H1 (cell line): ENCODE measurements around the gene STRN. TPM values are rescaled to one million over a fixed set of nuclear protein-coding genes. Genes with fewer than 3 reads are reported as not detected.
"Not testable (repeated sequence)": the region's sequence is repeated elsewhere in the genome, so short reads cannot be mapped to it uniquely, and the experiment has no call there.

Source experiments
- CTCF ChIA-PET: fragments of 300-600 bp; sonication (Branson Sonifier 250); formaldehyde crosslinking; loops from one replicate; lab custom pipeline; 2021; ENCODE audit not compliant: partially characterized antibody; lab: Charles Lee
- POLR2A ChIA-PET: fragments of 300-600 bp; sonication (Branson Sonifier 250); formaldehyde crosslinking; loops from one replicate; lab custom pipeline; 2021; ENCODE audit warnings: inconsistent platforms; ENCODE audit not compliant: partially characterized antibody; lab: Charles Lee
- DNase-seq, 2 experiments: peaks; one replicate each; pipeline versions ENCODE4 v3.0.0 to v3.0.0-alpha.2; 2010 to 2022; ENCODE audit warnings: low spot score in 2 of 2, low read depth in 1 of 2, mixed read lengths in 1 of 2
- FAIRE-seq: peaks from 2 replicates; lab custom pipeline; 2011; peaks lifted over from hg19 to GRCh38; lab: Jason Lieb, UNC
- H2AFZ ChIP-seq: 2 replicates; pipeline ENCODE4 v1.8.1; 2012; ENCODE audit warnings: low read length, inconsistent platforms
- H2AK5ac ChIP-seq: 2 replicates; pipeline ENCODE4 v1.6.1; 2013; ENCODE audit warnings: low read depth, low read length
- H2BK120ac ChIP-seq: replicated peaks from 2 replicates; pipeline ENCODE3; 2013; ENCODE audit warnings: low read depth, low read length, inconsistent platforms
- H2BK12ac ChIP-seq: 2 replicates; pipeline ENCODE4 v1.6.1; 2013; ENCODE audit warnings: low read depth, low read length
- H2BK15ac ChIP-seq: 2 replicates; pipeline ENCODE4 v1.6.1; 2013; ENCODE audit warnings: low read length
- H2BK20ac ChIP-seq: 2 replicates; pipeline ENCODE4 v1.6.1; 2013; ENCODE audit warnings: low read length
- H2BK5ac ChIP-seq: 2 replicates; pipeline ENCODE4 v1.6.1; 2013; ENCODE audit warnings: low read depth, low read length
- H3K14ac ChIP-seq: 2 replicates; pipeline ENCODE4 v1.6.1; 2013; ENCODE audit warnings: inconsistent platforms; ENCODE audit not compliant: insufficient read length
- H3K18ac ChIP-seq: 2 replicates; pipeline ENCODE4 v1.6.1; 2013; ENCODE audit warnings: low read length; ENCODE audit errors: extremely low read depth
- H3K23ac ChIP-seq: 2 replicates; pipeline ENCODE4 v1.6.1; 2013; ENCODE audit warnings: inconsistent platforms; ENCODE audit not compliant: insufficient read length
- H3K23me2 ChIP-seq: 2 replicates; pipeline ENCODE4 v1.6.1; 2013; ENCODE audit warnings: low read depth, low read length
- H3K27ac ChIP-seq: 2 replicates; pipeline ENCODE4 v1.6.1; 2011; ENCODE audit warnings: low read depth, low read length, inconsistent platforms
- H3K27me3 ChIP-seq, 4 experiments: replicated peaks in 1 of 4; 1 replicate in 1 of 4; 2 replicates in 3 of 4; pipeline versions ENCODE4 v1.6.1 to v1.8.1; 2011 to 2013; ENCODE audit warnings: low read length in 3 of 4, mild to moderate bottlenecking in 3 of 4, inconsistent platforms in 2 of 4, mixed read lengths in 2 of 4, moderate library complexity in 1 of 4; ENCODE audit not compliant: control insufficient read depth in 3 of 4, insufficient read depth in 3 of 4; ENCODE audit errors: extremely low read depth in 1 of 4
- H3K36me3 ChIP-seq, 4 experiments: 2 replicates each; pipeline versions ENCODE4 v1.6.1 to v1.8.1; 2011 to 2013; ENCODE audit warnings: mild to moderate bottlenecking in 4 of 4, low read length in 3 of 4, moderate library complexity in 2 of 4, control low read depth in 1 of 4, inconsistent platforms in 1 of 4; ENCODE audit not compliant: insufficient read depth in 4 of 4, control insufficient read depth in 2 of 4
- H3K4ac ChIP-seq: replicated peaks from 2 replicates; pipeline ENCODE3; 2013; ENCODE audit warnings: low read length, low read depth, mixed read lengths, inconsistent platforms; ENCODE audit not compliant: insufficient read length
- H3K4me1 ChIP-seq, 4 experiments: replicated peaks in 1 of 4; 1 replicate in 1 of 4; 2 replicates in 3 of 4; pipeline versions ENCODE4 v1.6.1 to v1.8.1; 2011 to 2013; ENCODE audit warnings: low read length in 3 of 4, inconsistent platforms in 2 of 4, mixed read lengths in 1 of 4; ENCODE audit not compliant: insufficient read depth in 4 of 4, control insufficient read depth in 3 of 4
- H3K4me2 ChIP-seq, 2 experiments: 2 replicates each; pipeline versions ENCODE4 v1.6.1 to v1.8.1; 2011 to 2013; ENCODE audit warnings: low read depth in 2 of 2, low read length in 2 of 2, control low read depth in 1 of 2, inconsistent platforms in 1 of 2, mild to moderate bottlenecking in 1 of 2; ENCODE audit not compliant: insufficient read depth in 1 of 2
- H3K4me3 ChIP-seq, 4 experiments: fragments of 200-600, 300-600 bp in 1 of 4; sonication (generic), shearing (Covaris generic), sonication (Bioruptor Twin) in 1 of 4; 2 replicates each; pipeline versions ENCODE4 v1.5.1 to v1.8.1; 2011 to 2016; ENCODE audit warnings: low read length in 4 of 4, low read depth in 3 of 4, control low read depth in 2 of 4, inconsistent platforms in 2 of 4, mild to moderate bottlenecking in 2 of 4, mixed read lengths in 1 of 4, moderate library complexity in 1 of 4; ENCODE audit not compliant: insufficient read depth in 2 of 4; ENCODE audit errors: extremely low read depth in 1 of 4
- H3K56ac ChIP-seq: replicated peaks from 2 replicates; pipeline ENCODE3; 2013; ENCODE audit warnings: low read depth, mild to moderate bottlenecking, mixed read lengths, low read length, inconsistent platforms; ENCODE audit not compliant: insufficient read length
- H3K79me1 ChIP-seq: 2 replicates; pipeline ENCODE4 v1.6.1; 2013; ENCODE audit warnings: low read depth, low read length, control low read depth
- H3K79me2 ChIP-seq, 2 experiments: 2 replicates each; pipeline versions ENCODE4 v1.6.1 to v1.8.1; 2012 to 2013; ENCODE audit warnings: low read length in 2 of 2, mild to moderate bottlenecking in 2 of 2, inconsistent platforms in 1 of 2; ENCODE audit not compliant: insufficient read depth in 2 of 2, control insufficient read depth in 1 of 2
- H3K9ac ChIP-seq, 4 experiments: replicated peaks in 1 of 4; 1 replicate in 1 of 4; 2 replicates in 3 of 4; pipeline versions ENCODE4 v1.6.1 to v1.8.1; 2011 to 2013; ENCODE audit warnings: low read depth in 3 of 4, low read length in 3 of 4, control low read depth in 2 of 4, mild to moderate bottlenecking in 2 of 4, moderate library complexity in 2 of 4, inconsistent platforms in 1 of 4; ENCODE audit errors: extremely low read depth in 1 of 4
- H3K9me3 ChIP-seq, 2 experiments: 2 replicates each; pipeline versions ENCODE4 v1.6.1 to v1.8.1; 2012 to 2013; ENCODE audit warnings: mild to moderate bottlenecking in 2 of 2, moderate library complexity in 2 of 2, control low read depth in 1 of 2, inconsistent platforms in 1 of 2, low read depth in 1 of 2, low read length in 1 of 2, mixed read lengths in 1 of 2; ENCODE audit not compliant: insufficient read depth in 2 of 2
- H4K20me1 ChIP-seq, 2 experiments: replicated peaks in 1 of 2; 2 replicates each; pipeline versions ENCODE3 to v1.8.1; 2011 to 2013; ENCODE audit warnings: inconsistent platforms in 2 of 2, low read length in 2 of 2, mild to moderate bottlenecking in 1 of 2; ENCODE audit not compliant: insufficient read depth in 2 of 2, control insufficient read depth in 1 of 2
- H4K5ac ChIP-seq: 2 replicates; pipeline ENCODE4 v1.6.1; 2013; ENCODE audit warnings: low read length, low read depth, mixed read lengths, inconsistent platforms; ENCODE audit not compliant: insufficient read length
- H4K8ac ChIP-seq: 2 replicates; pipeline ENCODE4 v1.8.0; 2013; ENCODE audit warnings: mild to moderate bottlenecking, moderate library complexity, low read length, inconsistent platforms; ENCODE audit not compliant: insufficient read depth; ENCODE audit errors: extremely low read depth
- H4K91ac ChIP-seq: replicated peaks from 2 replicates; pipeline ENCODE3; 2013; ENCODE audit warnings: low read length, mixed read lengths, inconsistent platforms; ENCODE audit not compliant: insufficient read length
- CEBPB ChIP-seq: IDR thresholded peaks from 2 replicates; pipeline ENCODE4 v1.6.1; 2012; ENCODE audit warnings: low read depth, low read length
- WGBS, 2 experiments: shearing (Covaris generic) in 1 of 2; methylation state at CpG; one replicate each; pipeline versions ENCODE4 v1.1.6 to v1.1.7; 2013 to 2015; ENCODE audit warnings: low lambda C conversion rate in 2 of 2, mixed read lengths in 2 of 2, inconsistent platforms in 1 of 2, low coverage in 1 of 2, missing lambda C conversion rate in 1 of 2; ENCODE audit not compliant: insufficient replicate concordance in 2 of 2, insufficient coverage in 1 of 2, insufficient read length in 1 of 2; ENCODE audit errors: extremely low coverage in 1 of 2, missing lambda C conversion rate in 1 of 2; 5-methylcytosine and 5-hydroxymethylcytosine counted together
- polyA plus RNA-seq, 7 experiments: library from polyadenylated mRNA; depleted of rRNA in 3 of 7; stranded (reverse) in 5 of 7; unstranded in 2 of 7; fragments of >200 nt in 5 of 7; fragments of 200-250 nt in 2 of 7; gene quantifications; 1 replicate in 5 of 7; 2 replicates in 1 of 7; 4 replicates in 1 of 7; pipeline versions ENCODE4 v1.2.1 to v1.2.3, GENCODE V29; 2011 to 2013; ENCODE audit warnings: missing spikeins in 2 of 7, mixed read lengths in 2 of 7
- total RNA-seq: library from RNA; stranded (reverse); fragmentation: NEBNext Ultra II Directional; extraction: Animal tissue kit (Norgen Biotek cat#: 25700); gene quantifications from 2 replicates; pipeline ENCODE4 v1.2.1, GENCODE V29; 2021

Gene STRN
- total and polyA plus RNA-seq, 2 of the 8 experiments (the other 6 are each of a cell fraction or from before 2014, with no cell fraction given), result 8.3 to 47.0 TPM

GRCh38 chr2:36926175-36927132, 39.9 kb downstream of the STRN start:
- FAIRE-seq, POLR2A ChIA-PET, H3K4me3 ChIP-seq: not testable (repeated sequence)

More at GRCh38 chr2:36926175-36927132, 39.9 kb downstream of the STRN start:
- H3K36me3 ChIP-seq, H3K27ac ChIP-seq, H2BK5ac ChIP-seq, H3K23me2 ChIP-seq, H3K9me3 ChIP-seq, H2AFZ ChIP-seq, H3K9ac ChIP-seq, H2BK15ac ChIP-seq, H2AK5ac ChIP-seq, H3K79me2 ChIP-seq, CTCF ChIA-PET, H3K27me3 ChIP-seq, H2BK12ac ChIP-seq, DNase-seq, H3K79me1 ChIP-seq, H3K14ac ChIP-seq, H3K4ac ChIP-seq, H3K4me1 ChIP-seq, H4K20me1 ChIP-seq, H3K18ac ChIP-seq, H4K91ac ChIP-seq, H3K23ac ChIP-seq, H4K8ac ChIP-seq, H2BK20ac ChIP-seq, H3K56ac ChIP-seq, H2BK120ac ChIP-seq, H4K5ac ChIP-seq: not testable (repeated sequence)
- 0 out of 4 replicates have a peak overlapping the region, but pooled peaks of 1 of the 2 experiments have one; percentile 33 for H3K4me2 ChIP-seq
- TF ChIP-seq CEBPB, result peak; percentile 74
- WGBS, 2 experiments, result 76% methylated on average over 5 of the region's 5 CpGs; no CpG with 5 or more reads in 1 of the 2 experiments
